ENCODE data around the gene DCTN4. TPM values are rescaled to one million over a fixed set of nuclear protein-coding genes. Genes with fewer than 3 reads are reported as not detected.

Gene DCTN4
- total RNA-seq, 4 donors from 2014 or later = 65.4 to 78.5 (median 72.8) TPM

- intact Hi-C loops (cut with DNase I) = no loop called here
- no peak for TF ChIP-seq CTCF (IDR thresholded peaks at IDR 0.05)
- no peak for TF ChIP-seq POLR2A (IDR thresholded peaks at IDR 0.05)
- Histone ChIP-seq H3K9me3 (no peaks in the 10 kb centered on the region), H3K4me1 (peaks cover 0 to 13% of the 10 kb centered on the region in 2 donors), H3K27me3 (no peaks in the 10 kb centered on the region), H3K36me3 (peaks cover 9 to 12% of the 10 kb centered on the region in 2 donors), H3K4me3 (replicated peaks in 1 of 3) (no peak overlapping the region), H3K27ac (no peak overlapping the region)
- no peak for DNase-seq
These were observed 32.7 kb upstream of the DCTN4 start for GRCh38 chr5:150791536-150791935.

DNA sequence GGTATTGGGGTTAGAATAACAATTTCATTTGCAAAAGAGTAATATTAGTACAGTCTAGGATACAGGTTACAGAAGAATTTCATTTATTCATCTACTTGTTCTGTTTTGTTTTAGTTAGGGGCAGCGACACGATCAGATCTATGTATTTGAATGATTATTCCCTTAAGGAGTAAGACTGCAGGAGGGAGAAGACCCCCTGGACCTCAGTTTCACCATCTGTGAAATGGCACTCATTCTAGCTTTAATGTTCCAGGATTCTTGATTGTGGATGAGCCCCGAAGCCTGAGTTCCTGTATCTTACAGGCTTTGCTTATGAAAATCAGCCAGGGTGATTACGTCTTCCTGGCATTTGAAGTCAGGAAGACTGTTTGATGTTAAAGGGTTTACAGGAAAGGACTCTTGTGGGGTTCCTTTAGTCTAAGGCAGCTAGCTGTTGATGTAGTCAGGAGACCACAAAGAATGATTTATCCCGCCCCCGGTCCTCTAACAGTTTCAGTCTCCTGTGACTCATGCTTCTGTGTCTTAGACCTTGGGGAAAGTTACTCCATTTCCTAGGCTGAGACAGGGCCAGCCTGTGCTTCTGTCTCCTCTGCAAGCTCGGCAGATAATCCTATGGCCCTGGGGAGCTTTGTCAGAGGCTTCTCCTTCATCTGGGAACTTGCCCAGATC is 31.3 kb upstream of the DCTN4 start:
- 73 to 76% methylated on average over 7 of the region's 7 CpGs for WGBS, 2 donors
- TF ChIP-seq POLR2A (IDR thresholded peaks at IDR 0.05) (no peak), CTCF (IDR thresholded peaks at IDR 0.05) (no peak)
- peak overlapping the region in 1 of 3 donors; percentile 18 for H3K27ac ChIP-seq
- H3K4me1 ChIP-seq = peaks cover 0 to 13% of the 10 kb centered on the region in 2 donors
- H3K27me3 ChIP-seq = no peaks in the 10 kb centered on the region
- no peaks in the 10 kb centered on the region for H3K9me3 ChIP-seq
- no peak overlapping the region for H3K4me3 ChIP-seq (replicated peaks in 1 of 3)
- intact Hi-C loops (cut with DNase I) = no loop called here
- H3K36me3 ChIP-seq = no peaks in the 10 kb centered on the region
- DNase-seq = no peak

GRCh38 chr5:150789450-150789849 is 30.6 kb upstream of the DCTN4 start:
- no peaks in the 10 kb centered on the region for H3K27me3 ChIP-seq
- H3K4me1 ChIP-seq = peaks cover 0 to 13% of the 10 kb centered on the region in 2 donors
- TF ChIP-seq POLR2A (IDR thresholded peaks at IDR 0.05) = no peak
- no peak for TF ChIP-seq CTCF (IDR thresholded peaks at IDR 0.05)
- H3K36me3 ChIP-seq = no peaks in the 10 kb centered on the region
- no peaks in the 10 kb centered on the region for H3K9me3 ChIP-seq
- no peak overlapping the region for H3K4me3 ChIP-seq (replicated peaks in 1 of 3)
- H3K27ac ChIP-seq = no peak overlapping the region
- 80 to 83% methylated on average over 6 of the region's 6 CpGs for WGBS, 2 donors
- no peak for DNase-seq
- intact Hi-C loops (cut with DNase I) = no loop called here

DNA sequence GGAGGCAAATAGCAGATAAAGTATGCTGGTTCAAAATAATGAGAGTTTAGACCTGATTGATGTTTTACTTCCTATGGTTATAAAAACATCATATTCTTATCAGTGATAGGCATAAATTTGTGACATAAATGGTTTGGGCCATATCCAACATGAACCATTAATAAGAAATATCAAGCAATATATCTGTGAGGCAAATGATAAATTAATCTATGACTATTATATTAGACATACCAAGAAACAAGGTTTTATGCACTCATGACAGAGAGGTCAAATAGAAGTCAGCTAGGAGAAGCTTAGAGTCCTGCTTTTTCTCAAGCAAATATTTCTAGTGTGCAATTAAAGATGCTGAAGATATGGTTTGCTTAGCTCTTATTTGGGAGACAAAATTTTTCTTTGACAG is 30.2 kb upstream of the DCTN4 start:
- Histone ChIP-seq H3K27me3 (no peaks in the 10 kb centered on the region), H3K27ac (no peak overlapping the region), H3K9me3 (no peaks in the 10 kb centered on the region), H3K4me3 (replicated peaks in 1 of 3) (no peak overlapping the region), H3K36me3 (no peaks in the 10 kb centered on the region), H3K4me1 (peaks cover 2 to 16% of the 10 kb centered on the region in 2 donors)
- DNase-seq = no peak
- no peak for TF ChIP-seq POLR2A (IDR thresholded peaks at IDR 0.05)
- intact Hi-C loops (cut with DNase I) = no loop called here

DNA sequence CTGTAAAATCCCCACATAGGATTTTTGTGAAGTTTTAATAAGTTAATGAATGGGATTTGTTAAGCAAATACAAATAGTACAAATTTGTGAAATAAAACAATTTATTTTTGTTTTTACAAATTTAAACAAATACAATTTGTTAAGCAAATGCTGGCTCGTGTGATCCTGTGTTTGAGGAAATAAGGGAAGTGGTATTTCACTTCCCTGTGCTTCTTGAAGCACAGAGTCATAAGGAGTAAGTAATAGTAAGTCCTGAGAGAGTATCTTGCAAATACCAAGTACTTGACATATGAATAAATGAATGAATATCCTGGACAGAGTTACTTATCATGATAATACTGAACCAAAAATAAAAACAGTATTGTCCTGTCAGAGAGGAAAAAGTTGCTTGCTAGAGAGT is 28.8 kb upstream of the DCTN4 start:
- 62 to 64% methylated on average over 1 of the region's 1 CpG for WGBS, 2 donors
- Histone ChIP-seq H3K4me1 (peaks cover 12 to 28% of the 10 kb centered on the region in 2 donors), H3K9me3 (no peaks in the 10 kb centered on the region), H3K4me3 (replicated peaks in 1 of 3) (no peak overlapping the region), H3K27ac (no peak overlapping the region), H3K27me3 (no peaks in the 10 kb centered on the region), H3K36me3 (no peaks in the 10 kb centered on the region)
- intact Hi-C loops (cut with DNase I) = no loop called here
- DNase-seq = no peak
- no peak for TF ChIP-seq POLR2A (IDR thresholded peaks at IDR 0.05)
- no peak for TF ChIP-seq CTCF (IDR thresholded peaks at IDR 0.05)

Data from thyroid gland (tissue), 4 donors.